Measurements from ENCODE around the gene DMRT3. TPM values are rescaled to one million over a fixed set of nuclear protein-coding genes. Genes with fewer than 3 reads are reported as not detected.

Gene DMRT3
- total and polyA plus RNA-seq, 2 donors (not counting 1 experiment from before 2014, with no cell fraction given) = not detected

DNA sequence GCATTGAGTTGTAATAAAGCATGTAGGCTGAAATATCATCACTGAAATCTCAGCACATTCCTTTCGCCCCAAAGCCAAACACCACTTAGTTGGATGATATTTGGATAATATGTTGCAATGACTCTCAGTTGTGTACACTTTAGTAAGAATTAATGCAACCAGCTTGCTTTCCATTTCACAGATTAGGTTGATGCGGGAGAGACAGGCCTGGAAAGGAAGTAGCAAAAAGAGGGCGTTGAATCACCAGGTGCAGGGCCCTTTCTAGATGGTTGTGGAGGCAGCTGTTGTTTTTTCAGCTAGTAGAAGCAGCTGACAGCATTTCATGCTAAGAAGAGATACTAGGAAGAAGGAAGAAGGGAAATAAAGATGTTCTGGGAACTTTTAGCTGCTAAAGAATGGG, 30.9 kb downstream of the DMRT3 start:
- no peaks in the 10 kb centered on the region for H3K36me3 ChIP-seq (replicated peaks in 1 of 2; ENCODE audit: control extremely low read depth in 1 of 2, control insufficient read depth in 1 of 2, extremely low read depth in 1 of 2, insufficient read depth in 2 of 2, low read length in 1 of 2)
- 89% methylated on average over 1 of the region's 3 CpGs for WGBS (ENCODE audit: insufficient coverage)
- H3K9ac ChIP-seq (ENCODE audit: low read length) = no peak overlapping the region
- peaks cover 46% of the 10 kb centered on the region for H3K27me3 Mint-ChIP-seq
- no peak overlapping the region for H3K4me3 Mint-ChIP-seq
- TF ChIP-seq EZH2 (IDR thresholded peaks at IDR 0.05; ENCODE audit: borderline replicate concordance, insufficient read depth, low read depth, low read length, poor library complexity, severe bottlenecking) = no peak
- TF ChIP-seq CTCF (IDR thresholded peaks at IDR 0.05) = no peak
- H3K4me3 ChIP-seq (ENCODE audit: control extremely low read depth in 1 of 5, extremely low read depth in 1 of 5, insufficient read depth in 1 of 5, low read depth in 2 of 5, low read length in 4 of 5) = no peak overlapping the region
- H3K9me3 ChIP-seq (ENCODE audit: control extremely low read depth in 1 of 3, control insufficient read depth in 2 of 3, insufficient read depth in 1 of 3, low read length in 2 of 3) = no peaks in the 10 kb centered on the region
- H3K79me2 ChIP-seq (ENCODE audit: control insufficient read depth, insufficient read depth, low read length) = no peaks in the 10 kb centered on the region
- H3K27me3 ChIP-seq (replicated peaks in 1 of 4; ENCODE audit: control extremely low read depth in 1 of 4, control insufficient read depth in 3 of 4, insufficient read depth in 4 of 4, low read length in 3 of 4) = peaks cover 0 to 20% (median 0%) of the 10 kb centered on the region in 4 experiments
- ChIA-PET CTCF (no interaction called here), POLR2A (no interaction called here)
- DNase-seq = no peak
- no peak for ATAC-seq (ENCODE audit: low read depth)
- no peaks in the 10 kb centered on the region for H3K9me3 Mint-ChIP-seq (ENCODE audit: insufficient read depth)
- H3K4me2 ChIP-seq (replicated peaks; ENCODE audit: low read depth, low read length, poor library complexity, severe bottlenecking) = no peak overlapping the region
- no peaks in the 10 kb centered on the region for H4K20me1 ChIP-seq (ENCODE audit: control insufficient read depth, insufficient read depth, low read length, poor library complexity, severe bottlenecking)
- no peak overlapping the region for H3K27ac Mint-ChIP-seq
- no peak overlapping the region for H3K27ac ChIP-seq (ENCODE audit: low read length in 2 of 2)
- peaks cover 3% of the 10 kb centered on the region in 2 donors for H3K4me1 ChIP-seq (ENCODE audit: control insufficient read depth in 2 of 2, insufficient read depth in 2 of 2, low read length in 2 of 2)
- H2AFZ ChIP-seq (ENCODE audit: insufficient read depth, low read depth, low read length, poor library complexity, severe bottlenecking) = no peak overlapping the region
- intact Hi-C loops (cut with micrococcal nuclease) = no loop called here
- H3K4me1 Mint-ChIP-seq = no peaks in the 10 kb centered on the region

- ChIA-PET CTCF (interaction anchor here (1.0 to 2.6 kb wide), 4 partner anchors 12 to 160 kb away, joined by 3 to 27 read pairs (median 3); no protein-coding TSS in a partner anchor), POLR2A (no interaction called here)
- TF ChIP-seq CTCF (IDR thresholded peaks at IDR 0.05) = no peak
- no peak for TF ChIP-seq EZH2 (IDR thresholded peaks at IDR 0.05; ENCODE audit: borderline replicate concordance, insufficient read depth, low read depth, low read length, poor library complexity, severe bottlenecking)
- Mint-ChIP-seq H3K4me3 (no peak overlapping the region), H3K27me3 (peaks cover 46% of the 10 kb centered on the region), H3K9me3 (ENCODE audit: insufficient read depth) (no peaks in the 10 kb centered on the region), H3K4me1 (no peaks in the 10 kb centered on the region), H3K27ac (no peak overlapping the region)
- no peak overlapping the region for H3K4me3 ChIP-seq (ENCODE audit: control extremely low read depth in 1 of 5, extremely low read depth in 1 of 5, insufficient read depth in 1 of 5, low read depth in 2 of 5, low read length in 4 of 5)
- H4K20me1 ChIP-seq (ENCODE audit: control insufficient read depth, insufficient read depth, low read length, poor library complexity, severe bottlenecking) = no peaks in the 10 kb centered on the region
- intact Hi-C loops (cut with micrococcal nuclease) = no loop called here
- no peak overlapping the region for H3K27ac ChIP-seq (ENCODE audit: low read length in 2 of 2)
- H3K36me3 ChIP-seq (replicated peaks in 1 of 2; ENCODE audit: control extremely low read depth in 1 of 2, control insufficient read depth in 1 of 2, extremely low read depth in 1 of 2, insufficient read depth in 2 of 2, low read length in 1 of 2) = no peaks in the 10 kb centered on the region
- peaks cover 0 to 17% (median 0%) of the 10 kb centered on the region in 4 experiments for H3K27me3 ChIP-seq (replicated peaks in 1 of 4; ENCODE audit: control extremely low read depth in 1 of 4, control insufficient read depth in 3 of 4, insufficient read depth in 4 of 4, low read length in 3 of 4)
- H3K9me3 ChIP-seq (ENCODE audit: control extremely low read depth in 1 of 3, control insufficient read depth in 2 of 3, insufficient read depth in 1 of 3, low read length in 2 of 3) = no peaks in the 10 kb centered on the region
- no peak for DNase-seq
- H3K4me1 ChIP-seq (ENCODE audit: control insufficient read depth in 2 of 2, insufficient read depth in 2 of 2, low read length in 2 of 2) = peaks cover 3% of the 10 kb centered on the region in 2 donors
- no peak overlapping the region for H3K4me2 ChIP-seq (replicated peaks; ENCODE audit: low read depth, low read length, poor library complexity, severe bottlenecking)
- no CpG with 5 or more reads among the region's 3 CpGs for WGBS (ENCODE audit: insufficient coverage)
- H3K79me2 ChIP-seq (ENCODE audit: control insufficient read depth, insufficient read depth, low read length) = no peaks in the 10 kb centered on the region
- no peak overlapping the region for H3K9ac ChIP-seq (ENCODE audit: low read length)
- ATAC-seq (ENCODE audit: low read depth) = no peak
- H2AFZ ChIP-seq (ENCODE audit: insufficient read depth, low read depth, low read length, poor library complexity, severe bottlenecking) = no peak overlapping the region
Observed at GRCh38 chr9:1008216-1008615, 31.8 kb downstream of the DMRT3 start.

All from B cell (primary cell).